Measurements from ENCODE around the gene TEAD2. TPM values are rescaled to one million over a fixed set of nuclear protein-coding genes. Genes with fewer than 3 reads are reported as not detected.
"Not testable (repeated sequence)": the region's sequence is repeated elsewhere in the genome, so short reads cannot be mapped to it uniquely, and the experiment has no call there.

Gene TEAD2
- total RNA-seq, 1 donor from 2014 or later: 58.2 TPM

GRCh38 chr19:49378512-49378911, 16.3 kb upstream of the TEAD2 start:
- H2AFZ ChIP-seq (ENCODE audit: low read depth, low read length): no peak overlapping the region
- Mint-ChIP-seq H3K4me1 (ENCODE audit: low read depth, unreplicated experiment) (no peaks in the 10 kb centered on the region), H3K9me3 (ENCODE audit: unreplicated experiment) (peaks cover 2% of the 10 kb centered on the region), H3K36me3 (ENCODE audit: low read depth, unreplicated experiment) (peaks cover 3% of the 10 kb centered on the region), H3K4me3 (ENCODE audit: unreplicated experiment) (no peak overlapping the region), H3K27me3 (ENCODE audit: low read depth, unreplicated experiment) (peaks cover 15% of the 10 kb centered on the region), H3K27ac (ENCODE audit: unreplicated experiment) (no peak overlapping the region)
- no peak overlapping the region for H3K9ac ChIP-seq (ENCODE audit: low read length)
- no peak overlapping the region for H3K27ac ChIP-seq (ENCODE audit: low read depth, low read length)
- H4K20me1 ChIP-seq (ENCODE audit: insufficient read depth, low read length): no peaks in the 10 kb centered on the region
- no peaks in the 10 kb centered on the region for H3K36me3 ChIP-seq (ENCODE audit: insufficient read depth, low read length)
- TF ChIP-seq CTCF (IDR thresholded peaks at IDR 0.05; ENCODE audit: insufficient read depth, low read depth, low read length): no peak
- no peak for TF ChIP-seq EZH2 (IDR thresholded peaks at IDR 0.05; ENCODE audit: insufficient read depth, low read length)
- H3K27me3 ChIP-seq (ENCODE audit: insufficient read depth, low read length): no peaks in the 10 kb centered on the region
- no peak overlapping the region for H3K4me3 ChIP-seq (ENCODE audit: insufficient read depth, low read depth, low read length)
- DNase-seq (ENCODE audit: low read depth): no peak
- H3K79me2 ChIP-seq (ENCODE audit: insufficient read depth, low read length): no peaks in the 10 kb centered on the region
- H3K4me2 ChIP-seq (ENCODE audit: low read length): no peak overlapping the region
- peaks cover 3% of the 10 kb centered on the region for H3K9me3 ChIP-seq (ENCODE audit: insufficient read depth, low read depth, low read length)
- FAIRE-seq: no peak
- H3K4me1 ChIP-seq (ENCODE audit: insufficient read depth, low read length): no peaks in the 10 kb centered on the region

- no peaks in the 10 kb centered on the region for H3K4me1 Mint-ChIP-seq (ENCODE audit: low read depth, unreplicated experiment)
- FAIRE-seq: no peak
- peaks cover 4% of the 10 kb centered on the region for H3K9me3 ChIP-seq (ENCODE audit: insufficient read depth, low read depth, low read length)
- no peak overlapping the region for H3K4me3 ChIP-seq (ENCODE audit: insufficient read depth, low read depth, low read length)
- H3K27me3 Mint-ChIP-seq (ENCODE audit: low read depth, unreplicated experiment): peaks cover 17% of the 10 kb centered on the region
- no peak for DNase-seq (ENCODE audit: low read depth)
- H4K20me1 ChIP-seq (ENCODE audit: insufficient read depth, low read length): no peaks in the 10 kb centered on the region
- peaks cover 5% of the 10 kb centered on the region for H3K27me3 ChIP-seq (ENCODE audit: insufficient read depth, low read length)
- H3K4me3 Mint-ChIP-seq (ENCODE audit: unreplicated experiment): no peak overlapping the region
- no peak overlapping the region for H3K27ac Mint-ChIP-seq (ENCODE audit: unreplicated experiment)
- H2AFZ ChIP-seq (ENCODE audit: low read depth, low read length): no peak overlapping the region
- H3K27ac ChIP-seq (ENCODE audit: low read depth, low read length): no peak overlapping the region
- H3K36me3 ChIP-seq (ENCODE audit: insufficient read depth, low read length): no peaks in the 10 kb centered on the region
- no peak for TF ChIP-seq CTCF (IDR thresholded peaks at IDR 0.05; ENCODE audit: insufficient read depth, low read depth, low read length)
- no peak for TF ChIP-seq EZH2 (IDR thresholded peaks at IDR 0.05; ENCODE audit: insufficient read depth, low read length)
- H3K79me2 ChIP-seq (ENCODE audit: insufficient read depth, low read length): no peaks in the 10 kb centered on the region
- H3K9me3 Mint-ChIP-seq (ENCODE audit: unreplicated experiment): peaks cover 12% of the 10 kb centered on the region
- H3K36me3 Mint-ChIP-seq (ENCODE audit: low read depth, unreplicated experiment): peaks cover 5% of the 10 kb centered on the region
- no peak overlapping the region for H3K4me2 ChIP-seq (ENCODE audit: low read length)
- no peaks in the 10 kb centered on the region for H3K4me1 ChIP-seq (ENCODE audit: insufficient read depth, low read length)
- H3K9ac ChIP-seq (ENCODE audit: low read length): no peak overlapping the region
Measured at GRCh38 chr19:49374665-49375434, 12.6 kb upstream of the TEAD2 start.

GRCh38 chr19:49373174-49373573, 11.0 kb upstream of the TEAD2 start:
- not testable (repeated sequence) for H3K4me1 Mint-ChIP-seq (ENCODE audit: low read depth, unreplicated experiment); H3K27me3 ChIP-seq (ENCODE audit: insufficient read depth, low read length); H2AFZ ChIP-seq (ENCODE audit: low read depth, low read length); H3K36me3 Mint-ChIP-seq (ENCODE audit: low read depth, unreplicated experiment); H3K27ac ChIP-seq (ENCODE audit: low read depth, low read length); H3K9me3 ChIP-seq (ENCODE audit: insufficient read depth, low read depth, low read length); DNase-seq (ENCODE audit: low read depth); H3K79me2 ChIP-seq (ENCODE audit: insufficient read depth, low read length); H3K4me2 ChIP-seq (ENCODE audit: low read length); H3K4me3 ChIP-seq (ENCODE audit: insufficient read depth, low read depth, low read length); H3K9ac ChIP-seq (ENCODE audit: low read length); H3K36me3 ChIP-seq (ENCODE audit: insufficient read depth, low read length); H4K20me1 ChIP-seq (ENCODE audit: insufficient read depth, low read length); FAIRE-seq; H3K4me3 Mint-ChIP-seq (ENCODE audit: unreplicated experiment); H3K4me1 ChIP-seq (ENCODE audit: insufficient read depth, low read length); H3K27ac Mint-ChIP-seq (ENCODE audit: unreplicated experiment)
- H3K27me3 Mint-ChIP-seq (ENCODE audit: low read depth, unreplicated experiment): peaks cover 15% of the 10 kb centered on the region
- peaks cover 22% of the 10 kb centered on the region for H3K9me3 Mint-ChIP-seq (ENCODE audit: unreplicated experiment)
